CD4-positive, alpha-beta T cell (primary cell): ENCODE measurements around the gene NISCH. TPM values are rescaled to one million over a fixed set of nuclear protein-coding genes. Genes with fewer than 3 reads are reported as not detected.

ENCODE experiments used
- ATAC-seq: fragments of 200-7000 bp; cut with Tn5 transposase; one replicate; pipeline ENCODE4 v1.10.0; 2022; ENCODE audit warnings: mild to moderate bottlenecking; ENCODE audit not compliant: poor library complexity
- CTCF ChIA-PET: fragments of 350-600 bp; sonication (Branson Sonifier 250); formaldehyde crosslinking; loops from one replicate; lab custom pipeline; 2021; ENCODE audit warnings: antibody characterized with exemption, inconsistent platforms; lab: Charles Lee
- POLR2A ChIA-PET: fragments of 350-600 bp; sonication (Branson Sonifier 250); formaldehyde crosslinking; loops from one replicate; lab custom pipeline; 2021; ENCODE audit warnings: antibody characterized with exemption, inconsistent platforms; lab: Charles Lee
- DNase-seq, 14 experiments: peaks; one replicate each; pipeline ENCODE4 v3.0.0-alpha.2; 2013 to 2020; ENCODE audit warnings: mixed read lengths in 2 of 14
- H3K27ac ChIP-seq, 2 donors: one replicate each; pipeline versions ENCODE4 v1.5.1 to v1.7.0; 2013; ENCODE audit warnings: low read length in 2 of 2, low read depth in 1 of 2, mild to moderate bottlenecking in 1 of 2
- H3K27me3 ChIP-seq, 2 experiments: 1 replicate in 1 of 2; 2 replicates in 1 of 2; pipeline versions ENCODE4 v1.6.1 to v1.7.0; 2013; ENCODE audit warnings: low read length in 2 of 2, control low read depth in 1 of 2, mild to moderate bottlenecking in 1 of 2, moderate library complexity in 1 of 2; ENCODE audit not compliant: insufficient read depth in 2 of 2, control insufficient read depth in 1 of 2
- H3K36me3 ChIP-seq: one replicate; pipeline ENCODE4 v1.6.1; 2013; ENCODE audit warnings: low read length, control low read depth; ENCODE audit not compliant: insufficient read depth
- H3K4me1 ChIP-seq: one replicate; pipeline ENCODE4 v1.6.1; 2013; ENCODE audit warnings: low read length, control low read depth; ENCODE audit not compliant: insufficient read depth
- H3K4me3 ChIP-seq: one replicate; pipeline ENCODE4 v1.5.1; 2013; ENCODE audit warnings: mild to moderate bottlenecking, low read length, moderate library complexity
- H3K9me3 ChIP-seq, 2 experiments: 1 replicate in 1 of 2; 2 replicates in 1 of 2; pipeline versions ENCODE4 v1.6.1 to v1.7.0; 2013; ENCODE audit warnings: low read length in 2 of 2, mild to moderate bottlenecking in 2 of 2, control low read depth in 1 of 2, moderate library complexity in 1 of 2; ENCODE audit not compliant: control insufficient read depth in 1 of 2, insufficient read depth in 1 of 2
- H3K27ac Mint-ChIP-seq: one replicate; pipeline ENCODE4 v1.8.0; 2020; ENCODE audit warnings: mixed read lengths
- H3K27me3 Mint-ChIP-seq: one replicate; pipeline ENCODE4 v1.8.0; 2021; ENCODE audit warnings: mixed read lengths
- H3K36me3 Mint-ChIP-seq: one replicate; pipeline ENCODE4 v1.8.0; 2021; ENCODE audit warnings: low read depth, mixed read lengths
- H3K4me1 Mint-ChIP-seq: one replicate; pipeline ENCODE4 v1.8.0; 2021; ENCODE audit warnings: low read depth, mixed read lengths
- H3K4me3 Mint-ChIP-seq: one replicate; pipeline ENCODE4 v1.8.0; 2020; ENCODE audit warnings: mild to moderate bottlenecking, mixed read lengths
- H3K9me3 Mint-ChIP-seq: one replicate; pipeline ENCODE4 v1.8.0; 2020; ENCODE audit warnings: mixed read lengths
- CTCF ChIP-seq: fragments of 200-600 bp; IDR thresholded peaks from one replicate; pipeline ENCODE4 v1.8.0; 2022; ENCODE audit warnings: antibody characterized with exemption, mild to moderate bottlenecking
- intact Hi-C, 2 experiments: fragments of 100-400 bp; cut with DNase I in 1 of 2; cut with micrococcal nuclease in 1 of 2; formaldehyde crosslinking; loops; one replicate each; pipeline versions ENCODE4 v1.15.1 to v1.9.0; 2023 to 2025; cut with DNase I, micrococcal nuclease
- total RNA-seq, 174 experiments: library from RNA in 2 of 174; stranded (reverse) in 2 of 174; gene quantifications; one replicate each; pipeline ENCODE4 v1.2.3 and lab custom pipeline; 2021 to 2026

NISCH gene
- total RNA-seq, 2 experiments from 2014 or later = 160 to 163 TPM

GRCh38 chr3:52454938-52455282 is 494 bp upstream of the NISCH start:
- peaks cover 43% of the 10 kb centered on the region for H3K36me3 Mint-ChIP-seq
- Histone ChIP-seq H3K27me3 (no peaks in the 10 kb centered on the region), H3K4me3 (peak overlapping the region; percentile 97), H3K27ac (peak overlapping the region; percentile 81 to 85), H3K4me1 (peaks cover 44% of the 10 kb centered on the region), H3K9me3 (no peaks in the 10 kb centered on the region), H3K36me3 (peaks cover 18% of the 10 kb centered on the region)
- ChIA-PET CTCF (interaction anchor here (1.0 kb wide), 1 partner anchor 10 kb away, joined by 3 read pairs; the partner anchor contains the start of gene SEMA3G), POLR2A (interaction anchor here (1.0 to 2.0 kb wide), 4 partner anchors 9 to 176 kb away, joined by 3 to 5 read pairs (median 4); no protein-coding TSS in a partner anchor)
- TF ChIP-seq CTCF = no peak
- H3K4me3 Mint-ChIP-seq = peak overlapping the region; percentile 96
- peaks cover 43% of the 10 kb centered on the region for H3K4me1 Mint-ChIP-seq
- intact Hi-C loops = loop anchor here (2.0 to 5.0 kb wide), 3 partner anchors 42 to 303 kb away; partner anchors contain the start of gene POC1A (in 1 of the 2)
- H3K27ac Mint-ChIP-seq = peak overlapping the region; percentile 100
- DNase-seq (peak in 1 of 14 experiments; percentile 6), ATAC-seq (peak; percentile 28)
- no peaks in the 10 kb centered on the region for H3K9me3 Mint-ChIP-seq
- no peaks in the 10 kb centered on the region for H3K27me3 Mint-ChIP-seq

GRCh38 chr3:52456169-52456799 is 880 bp downstream of the NISCH start:
- ATAC-seq (no peak), DNase-seq (peak in 3 of 14 experiments; percentile 7 to 44 (median 26))
- H3K36me3 ChIP-seq = peaks cover 27% of the 10 kb centered on the region
- intact Hi-C loops = loop anchor here in 1 of 2 experiments (2.0 to 5.0 kb wide), 3 partner anchors 79 to 304 kb away; partner anchors contain the start of gene POC1A
- H3K27me3 ChIP-seq = no peaks in the 10 kb centered on the region
- H3K9me3 Mint-ChIP-seq = no peaks in the 10 kb centered on the region
- H3K4me1 ChIP-seq = peaks cover 44% of the 10 kb centered on the region
- peaks cover 57% of the 10 kb centered on the region for H3K36me3 Mint-ChIP-seq
- ChIA-PET CTCF (interaction anchor here (0.6 kb wide), 1 partner anchor 28 kb away, joined by 3 read pairs; no protein-coding TSS in a partner anchor), POLR2A (interaction anchor here (0.7 to 2.0 kb wide), 7 partner anchors 10 to 177 kb away, joined by 3 to 5 read pairs (median 4); partner anchors contain the start of gene UQCC5)
- peak overlapping the region; percentile 81 to 85 for H3K27ac ChIP-seq
- peak overlapping the region; percentile 96 for H3K4me3 Mint-ChIP-seq
- H3K27ac Mint-ChIP-seq = peak overlapping the region; percentile 100
- H3K9me3 ChIP-seq = no peaks in the 10 kb centered on the region
- H3K4me1 Mint-ChIP-seq = peaks cover 43% of the 10 kb centered on the region
- TF ChIP-seq CTCF = no peak
- no peaks in the 10 kb centered on the region for H3K27me3 Mint-ChIP-seq
- peak overlapping the region; percentile 97 for H3K4me3 ChIP-seq

GRCh38 chr3:52456800-52457183 is 1.4 kb downstream of the NISCH start:
- peaks cover 44% of the 10 kb centered on the region for H3K4me1 ChIP-seq
- H3K9me3 Mint-ChIP-seq = no peaks in the 10 kb centered on the region

More at GRCh38 chr3:52456800-52457183, 1.4 kb downstream of the NISCH start:
- POLR2A ChIA-PET = interaction anchor here (0.7 to 1.9 kb wide), 3 partner anchors 29 to 79 kb away, joined by 3 to 4 read pairs (median 3); partner anchors contain the start of gene UQCC5
- DNase-seq (no peak), ATAC-seq (no peak)
- H3K27me3 ChIP-seq = no peaks in the 10 kb centered on the region
- peak overlapping the region; percentile 97 for H3K4me3 ChIP-seq
- Mint-ChIP-seq H3K4me3 (peak overlapping the region; percentile 96), H3K4me1 (peaks cover 43% of the 10 kb centered on the region), H3K36me3 (peaks cover 57% of the 10 kb centered on the region), H3K27me3 (no peaks in the 10 kb centered on the region), H3K27ac (peak overlapping the region; percentile 100)
- CTCF ChIA-PET = interaction anchor here (0.6 kb wide), 1 partner anchor 29 kb away, joined by 3 read pairs; no protein-coding TSS in a partner anchor
- H3K9me3 ChIP-seq = no peaks in the 10 kb centered on the region
- TF ChIP-seq CTCF = no peak
- intact Hi-C loops = loop anchor here in 1 of 2 experiments (2.0 to 5.0 kb wide), 3 partner anchors 78 to 304 kb away; partner anchors contain the start of gene POC1A
- H3K27ac ChIP-seq = peak overlapping the region; percentile 81 to 85
- H3K36me3 ChIP-seq = peaks cover 28% of the 10 kb centered on the region
